Left renal pelvis (tissue), 4 donors: ENCODE data around the gene P2RX3. TPM values are rescaled to one million over a fixed set of nuclear protein-coding genes. Genes with fewer than 3 reads are reported as not detected.
"Not testable (repeated sequence)": the region's sequence is repeated elsewhere in the genome, so short reads cannot be mapped to it uniquely, and the experiment has no call there.

ENCODE experiments used
- DNase-seq, 4 donors: peaks; one replicate each; pipeline ENCODE4 v3.0.0-alpha.2; 2013; ENCODE audit warnings: low read depth in 4 of 4, low spot score in 3 of 4
- polyA plus RNA-seq, 4 donors: library from polyadenylated mRNA; unstranded; fragments of 120-200 nt; gene quantifications; one replicate each; pipeline ENCODE4 v1.2.1, GENCODE V29; 2013; ENCODE audit not compliant: insufficient read length in 4 of 4

P2RX3 gene
- 10 to 100 TPM in 1 of 4 donors, 1 to 10 TPM in 2, under 1 TPM in 1; 0.40 to 14.4 (median 1.6) TPM for polyA plus RNA-seq

DNA sequence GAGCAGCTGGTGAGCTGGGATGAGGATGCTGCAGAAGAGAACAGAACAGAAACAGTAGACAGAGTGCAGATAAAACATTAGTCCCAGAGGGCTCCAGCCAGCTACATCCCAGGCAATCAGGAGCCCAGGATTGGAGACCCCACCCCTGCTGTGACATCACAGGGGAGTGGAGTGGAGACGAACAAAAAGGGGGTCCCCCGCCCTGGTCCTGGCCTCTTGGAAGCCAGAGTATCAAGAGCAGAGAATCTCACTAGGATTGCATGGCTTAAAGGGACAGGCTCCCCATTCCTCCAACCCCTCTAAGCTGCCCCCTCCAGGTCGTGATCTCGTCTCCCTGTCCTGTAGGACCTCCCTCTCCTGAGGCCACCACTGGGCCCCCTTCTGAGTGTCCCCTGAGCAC lies at the start of gene P2RX3:
Gene P2RX3 (plus strand): TSS at position 211 of the 400 bp plus-strand sequence. CDS start 199 bp downstream, outside the sequence.
- DNase-seq = no peak

DNA sequence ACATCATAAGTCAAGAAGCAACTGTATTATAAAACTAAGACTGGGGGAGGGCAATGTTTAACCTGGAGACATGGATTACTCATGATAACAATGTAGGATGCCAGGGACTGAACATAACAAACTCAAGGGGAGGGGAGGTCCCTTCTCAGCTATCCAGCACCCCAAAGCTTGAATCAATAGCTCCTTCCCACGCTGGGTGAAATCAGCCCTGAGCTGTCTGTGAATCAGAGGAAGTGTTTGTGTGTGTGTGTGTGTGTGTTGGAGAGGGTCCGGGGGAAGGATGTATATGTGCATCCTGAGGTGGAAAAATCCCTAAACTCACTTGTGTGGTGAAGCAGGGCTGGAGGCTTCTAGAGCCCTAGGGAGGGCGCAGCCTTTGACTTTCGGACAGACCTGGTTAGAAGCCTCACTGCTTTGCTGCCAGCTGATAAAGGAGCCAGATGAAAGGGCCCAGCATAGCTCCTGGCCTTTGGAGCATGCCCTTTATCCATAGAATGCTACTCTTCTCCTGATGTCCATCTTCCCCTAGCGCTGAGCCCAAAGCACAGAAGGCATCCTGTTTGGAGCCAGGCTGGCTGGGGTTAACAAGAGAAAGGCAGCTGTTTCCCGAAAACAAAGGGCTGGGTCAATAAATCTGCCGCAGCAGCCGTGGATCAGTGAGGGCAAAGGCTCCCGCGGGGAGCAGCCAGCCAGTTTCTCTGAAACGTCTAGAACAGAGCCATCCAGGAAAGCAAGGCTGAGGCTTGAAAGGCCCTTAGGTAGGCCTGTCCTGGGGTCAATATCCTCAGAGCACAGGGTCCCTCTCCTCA lies 49.2 kb upstream of the P2RX3 start:
- no peak for DNase-seq

DNA sequence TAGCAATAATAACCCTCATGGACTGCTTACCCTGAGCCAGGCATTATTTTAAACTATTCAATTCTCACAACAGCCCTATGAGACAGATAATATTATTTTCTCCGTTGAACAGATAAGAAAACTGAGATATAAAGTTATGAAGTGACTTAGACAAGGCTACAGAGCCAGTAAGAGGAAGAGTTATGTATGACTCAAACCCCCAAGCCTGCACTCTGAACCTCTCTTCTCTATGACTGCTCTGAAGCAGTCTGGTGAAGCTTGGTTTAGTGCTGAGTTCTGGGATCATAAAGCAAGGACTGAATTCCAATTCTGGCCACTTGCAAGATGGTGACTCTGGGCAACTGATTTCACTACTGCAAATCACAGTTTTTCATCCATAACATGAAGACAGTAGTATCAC lies 47.9 kb upstream of the P2RX3 start:
- no peak for DNase-seq

DNA sequence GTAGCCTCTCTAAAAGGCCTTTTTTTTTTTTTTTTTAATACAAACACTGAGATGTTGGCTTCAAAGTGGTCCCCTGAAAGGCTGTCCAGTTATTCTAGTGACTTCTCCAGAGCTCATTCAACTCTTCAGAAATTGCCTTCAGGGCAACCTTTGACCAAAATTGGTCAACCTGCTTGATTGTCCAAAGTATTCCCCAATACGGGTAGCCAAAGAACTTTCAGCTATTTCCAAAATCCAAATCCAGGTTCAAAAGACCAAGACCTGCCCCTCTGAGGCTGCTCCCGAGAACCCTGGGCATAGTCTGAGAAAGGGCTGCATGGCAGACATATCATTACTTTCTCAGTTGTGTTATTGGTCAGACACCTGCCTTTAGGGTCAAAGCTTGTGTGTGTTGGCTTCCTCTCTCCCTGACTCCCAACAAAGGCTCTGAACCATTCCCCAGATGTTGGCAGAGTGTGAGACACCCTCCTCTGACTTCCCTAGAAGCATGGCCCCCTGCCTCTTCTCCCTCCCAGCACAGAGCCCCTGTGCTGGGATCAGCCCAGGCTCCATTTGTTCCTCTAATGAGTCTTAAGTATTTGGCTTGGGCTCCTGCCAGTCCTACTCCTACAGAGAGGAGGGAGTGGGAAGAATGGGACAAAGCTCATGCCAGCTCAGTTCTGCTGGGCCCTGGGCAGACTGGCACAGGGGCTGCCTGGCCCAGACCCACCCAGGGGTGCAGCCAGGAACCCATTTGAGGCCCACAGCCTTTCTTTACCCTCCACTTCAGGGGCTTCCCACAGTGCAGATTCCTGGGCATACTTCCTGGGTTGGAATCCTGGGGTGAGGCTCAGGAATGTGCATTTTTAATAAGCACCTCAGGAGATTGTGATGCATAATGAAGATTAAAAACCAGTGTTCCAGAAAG lies 43.7 kb upstream of the P2RX3 start:
- no peak for DNase-seq

DNA sequence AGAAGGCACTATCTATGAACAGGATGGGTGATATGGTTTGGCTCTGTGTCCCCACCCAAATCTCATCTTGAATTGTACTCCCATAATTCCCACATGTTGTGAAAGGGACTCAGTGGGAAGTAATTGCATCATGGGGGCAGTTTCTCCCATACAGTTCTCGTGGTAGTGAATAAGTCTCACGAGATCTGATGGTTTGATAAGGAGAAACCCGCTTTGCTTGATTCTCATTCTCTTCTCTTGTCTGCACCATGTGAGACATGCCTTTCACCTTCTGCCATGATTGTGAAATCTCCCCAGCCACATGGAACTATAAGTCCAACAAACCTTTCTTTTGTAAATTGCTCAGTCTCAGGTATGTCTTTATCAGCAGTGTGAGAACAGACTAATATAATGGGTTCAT lies 41.9 kb upstream of the P2RX3 start:
- not testable (repeated sequence) for DNase-seq

DNA sequence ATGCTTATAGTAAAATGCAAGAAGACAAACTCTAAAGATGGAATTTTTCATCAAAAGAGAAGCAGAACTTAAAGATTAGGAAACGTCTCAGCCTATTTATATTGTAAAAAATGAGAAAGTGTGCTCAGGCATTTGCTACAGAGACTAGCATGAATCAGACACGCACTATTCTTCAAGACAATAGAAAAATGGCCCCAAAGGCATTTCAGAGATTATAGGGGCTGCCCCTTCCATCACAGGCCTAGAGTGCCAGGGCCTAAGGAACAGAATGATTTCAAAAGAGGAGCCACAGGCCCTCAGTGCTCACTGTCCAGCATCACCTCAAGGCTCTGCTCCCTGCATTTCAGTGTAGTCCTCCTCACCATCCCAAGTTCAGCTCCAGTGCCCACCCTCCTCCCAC lies 40.9 kb upstream of the P2RX3 start:
- no peak for DNase-seq

DNA sequence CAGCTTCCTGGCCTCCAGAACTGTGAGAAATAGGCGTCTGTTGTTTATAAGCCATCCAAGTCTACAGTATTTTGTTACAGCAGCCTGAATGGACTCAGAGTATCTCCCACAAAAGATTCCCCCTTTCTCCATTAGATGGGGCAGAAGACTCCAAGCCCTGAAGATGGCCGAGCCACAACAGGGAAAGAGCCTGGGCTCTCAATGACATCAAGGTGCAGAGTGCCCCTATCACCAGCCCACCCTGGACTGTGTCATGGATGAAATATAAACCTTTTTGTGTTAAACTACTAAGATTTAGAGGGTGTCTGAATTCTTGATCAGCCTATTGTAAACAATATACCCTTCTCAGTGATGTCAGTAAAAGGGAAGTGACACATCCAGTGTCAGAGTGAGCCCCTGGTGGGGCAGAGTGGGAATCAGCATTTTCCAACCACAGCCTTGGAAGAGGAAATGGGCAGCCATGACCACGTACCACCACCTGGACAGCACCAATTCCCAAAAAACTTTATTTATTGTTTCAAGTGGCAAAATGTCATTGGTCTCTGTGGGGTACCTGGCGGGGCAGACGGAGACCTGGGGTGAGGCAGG lies 38.9 kb upstream of the P2RX3 start:
- DNase-seq = no peak

DNA sequence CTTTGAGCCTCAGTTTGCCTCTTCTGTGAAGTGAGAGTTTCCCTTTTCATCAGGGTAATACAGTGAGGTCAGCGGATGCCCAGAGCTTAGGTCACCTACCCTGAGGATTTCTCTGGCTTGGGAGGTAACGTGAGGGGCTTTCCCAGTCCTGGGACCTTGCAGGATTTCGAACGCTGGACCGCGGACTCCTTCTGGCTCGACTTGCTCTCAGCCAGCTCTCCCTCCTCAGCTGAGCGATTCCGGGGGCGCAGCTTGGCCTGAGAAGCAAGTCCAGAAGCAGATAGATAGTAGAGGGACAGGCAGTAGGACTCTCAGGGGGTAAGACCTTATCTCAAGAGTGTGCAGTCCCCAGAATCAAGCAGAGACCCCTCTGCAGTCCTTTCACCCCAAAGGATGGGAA lies 37.4 kb upstream of the P2RX3 start:
- no peak for DNase-seq

DNA sequence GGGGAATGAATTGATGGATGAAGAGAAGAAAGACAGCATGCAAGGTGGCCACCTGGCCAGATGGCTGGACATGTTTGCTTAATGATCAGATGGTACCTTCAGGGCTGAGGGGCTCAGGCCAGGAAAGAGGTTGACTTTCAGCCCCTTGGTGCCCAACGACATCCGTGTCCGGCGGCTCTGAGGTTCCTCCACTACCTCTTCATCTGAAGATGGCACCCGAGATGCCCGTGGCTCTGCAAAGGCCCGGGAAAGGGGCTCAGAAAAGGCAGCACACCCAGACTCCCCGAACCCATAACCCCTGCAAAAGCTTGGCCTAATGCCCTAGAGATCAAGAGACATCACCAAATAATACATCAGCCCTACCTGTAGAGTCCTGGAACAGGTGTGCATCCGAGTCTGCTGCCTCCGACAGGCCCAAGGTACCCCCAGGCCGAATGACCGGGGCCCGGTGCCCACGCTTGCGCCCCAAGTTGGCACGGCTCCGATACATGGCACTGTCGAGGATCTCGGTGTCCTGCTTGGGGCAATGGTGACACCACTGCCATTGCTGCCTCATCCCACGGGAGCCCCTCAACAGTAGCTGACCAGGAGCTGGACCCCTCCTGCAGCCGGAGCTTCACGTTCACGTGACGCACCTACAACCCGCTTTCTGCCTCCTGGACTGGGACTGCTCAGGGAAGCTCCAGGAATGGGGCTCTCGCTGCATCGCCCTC lies 36.3 kb upstream of the P2RX3 start:
- no peak for DNase-seq

DNA sequence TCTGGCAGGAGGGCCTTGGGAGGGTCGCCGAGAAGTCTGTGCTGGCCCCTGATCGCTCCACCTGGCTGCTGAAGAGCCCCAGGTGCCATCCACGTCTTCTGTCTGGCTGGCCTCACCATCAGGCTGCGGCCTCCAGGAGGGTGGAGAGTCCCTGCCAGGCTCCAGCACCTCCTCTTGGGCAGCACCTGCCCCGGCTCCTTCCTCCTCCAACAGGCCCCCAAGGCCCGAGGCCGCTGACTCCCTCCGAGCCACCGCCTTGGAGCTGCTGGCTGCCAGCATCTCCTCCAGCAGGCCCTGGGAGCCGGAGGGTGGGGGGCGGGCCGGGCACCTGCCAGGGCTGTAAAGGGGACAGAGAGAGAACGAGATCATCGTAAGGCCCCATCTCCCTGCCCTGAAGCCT lies 35.7 kb upstream of the P2RX3 start:
- DNase-seq = no peak

DNA sequence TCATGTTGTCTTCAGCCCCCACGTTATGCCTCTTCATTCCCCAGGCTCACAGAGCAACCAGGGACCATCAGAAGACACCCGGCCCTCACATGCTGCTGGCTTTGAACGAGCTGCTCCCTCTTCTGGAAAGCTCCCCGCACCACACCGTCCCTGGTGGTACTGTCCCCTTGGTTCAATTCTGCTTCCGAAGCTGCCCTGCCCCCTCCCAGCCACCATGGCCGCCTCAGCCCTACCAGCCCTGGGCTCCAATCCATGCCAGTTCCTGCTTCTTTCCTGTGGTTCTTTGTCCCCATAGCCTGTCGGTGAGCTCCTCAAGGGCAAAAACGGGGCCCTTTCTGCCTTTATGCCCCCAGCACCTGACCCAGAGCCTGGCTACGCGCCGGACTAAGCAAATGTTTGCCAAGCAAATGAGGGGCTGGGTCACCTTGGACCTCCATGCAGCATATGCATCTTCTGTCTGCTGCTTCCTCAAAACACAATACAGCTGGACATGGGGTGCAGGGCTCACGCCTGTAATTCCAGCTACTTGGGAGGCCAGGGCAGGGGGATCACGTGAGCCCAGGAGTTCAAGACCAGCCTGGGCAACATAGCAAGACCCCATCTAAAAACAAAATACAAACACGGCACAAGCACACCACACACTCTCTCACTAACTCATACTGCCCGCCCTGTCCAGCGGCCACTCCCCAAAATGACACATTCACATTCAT lies 34.7 kb upstream of the P2RX3 start:
- no peak for DNase-seq

DNA sequence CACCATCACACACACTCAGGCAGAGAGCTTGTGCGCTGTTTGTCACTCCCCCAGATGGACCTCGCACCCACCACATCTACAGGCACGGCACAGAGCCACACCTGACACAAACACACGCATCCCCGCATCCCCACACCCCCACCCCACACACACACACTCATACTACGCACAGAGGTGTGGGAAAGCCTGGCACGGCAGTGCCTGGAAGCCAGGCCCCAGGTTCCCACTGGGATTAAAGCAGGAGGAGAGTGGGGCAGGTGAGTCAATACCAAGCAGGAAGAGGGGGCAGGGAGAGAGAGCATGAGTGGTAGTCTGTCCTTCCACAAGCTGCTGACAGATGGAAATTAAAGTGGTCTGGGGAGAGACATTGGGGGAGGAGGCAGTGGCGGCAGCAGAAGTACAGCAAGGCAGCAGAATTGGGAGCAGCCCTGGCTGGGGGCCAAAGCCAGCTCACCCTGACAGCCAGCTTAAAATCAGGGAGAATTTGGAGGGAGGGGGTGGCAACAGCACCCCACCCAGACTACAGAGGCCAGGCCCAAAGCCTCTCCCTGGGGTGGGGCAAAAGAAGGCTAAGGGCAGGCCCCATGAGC lies 34.1 kb upstream of the P2RX3 start:
- DNase-seq = no peak

DNA sequence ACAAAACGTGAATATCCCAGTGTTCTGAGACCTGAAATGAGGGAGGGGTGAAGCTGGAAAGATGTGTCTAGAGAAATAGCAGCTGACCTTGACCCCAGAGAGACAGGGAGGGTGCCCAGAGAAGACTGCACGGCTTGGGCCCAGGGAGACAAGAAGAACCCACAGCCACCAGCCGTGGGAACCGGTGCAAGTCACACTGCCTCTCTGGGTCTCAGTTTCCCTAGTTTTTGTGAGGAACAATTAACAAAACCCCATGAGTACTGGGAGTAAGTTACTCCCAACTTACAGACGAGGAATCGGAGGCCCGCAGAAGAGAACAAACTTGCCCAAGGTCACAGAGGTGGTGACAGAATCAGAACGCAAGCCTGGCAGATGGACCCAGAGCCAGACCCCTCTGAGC lies 32.6 kb upstream of the P2RX3 start:
- DNase-seq = no peak

DNA sequence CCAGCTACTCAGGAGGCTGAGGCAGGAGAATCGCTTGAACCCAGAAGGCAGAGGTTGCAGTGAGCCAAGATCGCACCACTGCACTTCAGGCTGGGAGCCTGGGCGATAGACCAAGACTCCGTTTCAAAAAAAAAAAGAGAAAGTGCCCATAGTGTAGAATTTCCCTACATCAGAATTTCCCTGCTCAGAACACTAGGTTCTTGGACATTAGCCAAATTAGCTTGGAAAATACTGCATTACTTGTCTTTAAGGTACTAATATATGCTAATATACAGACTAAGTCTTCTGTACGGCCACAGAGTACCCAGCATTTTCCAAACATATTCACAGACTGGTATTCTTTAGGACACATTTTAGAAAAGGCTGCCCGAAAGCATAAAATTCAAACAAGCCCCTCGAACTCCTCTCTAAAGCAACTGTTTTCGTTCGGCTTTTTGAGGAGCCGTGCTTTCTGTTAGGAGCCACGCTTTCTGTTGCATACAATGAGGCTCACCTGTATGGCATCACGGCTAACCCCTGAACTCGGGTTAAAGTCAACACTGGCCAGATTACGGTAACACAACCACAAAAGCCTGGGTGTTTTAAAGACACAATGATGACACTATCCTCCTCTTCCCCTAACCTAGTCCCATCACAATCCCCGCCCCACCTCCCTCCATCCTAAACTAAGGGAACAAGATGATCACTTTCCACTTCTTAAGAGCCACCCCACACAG lies 31.8 kb upstream of the P2RX3 start:
- DNase-seq = no peak

DNA sequence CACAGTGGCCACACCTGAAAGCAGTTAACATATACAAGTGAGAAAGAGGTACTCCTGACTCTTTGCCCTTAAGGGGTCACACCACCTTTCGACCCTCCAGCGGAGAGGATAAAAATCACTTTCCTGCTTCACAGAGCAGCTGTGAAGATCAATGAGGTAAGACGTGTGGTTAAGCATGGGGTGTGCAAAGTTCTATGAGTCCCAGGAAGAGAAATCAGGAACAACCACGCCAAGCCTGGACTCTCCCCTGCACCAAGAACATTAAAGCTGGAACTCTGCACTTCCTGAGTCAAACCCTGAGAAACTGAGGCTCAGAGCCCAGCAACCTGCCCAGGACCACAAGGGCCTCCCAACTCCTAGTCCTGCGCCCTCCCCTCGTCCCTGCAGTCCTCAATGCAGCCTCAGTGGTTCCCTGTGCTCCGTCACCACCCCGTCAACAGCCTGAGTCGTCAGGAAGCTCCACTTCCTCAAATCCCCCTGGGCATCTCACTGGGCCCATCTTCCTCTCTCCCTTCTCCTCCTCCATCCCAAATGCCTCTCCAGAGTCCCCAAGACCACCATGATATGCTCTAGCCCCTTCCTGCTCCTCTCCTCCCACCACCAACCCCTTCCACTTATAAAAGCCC lies 31.1 kb upstream of the P2RX3 start:
- no peak for DNase-seq

DNA sequence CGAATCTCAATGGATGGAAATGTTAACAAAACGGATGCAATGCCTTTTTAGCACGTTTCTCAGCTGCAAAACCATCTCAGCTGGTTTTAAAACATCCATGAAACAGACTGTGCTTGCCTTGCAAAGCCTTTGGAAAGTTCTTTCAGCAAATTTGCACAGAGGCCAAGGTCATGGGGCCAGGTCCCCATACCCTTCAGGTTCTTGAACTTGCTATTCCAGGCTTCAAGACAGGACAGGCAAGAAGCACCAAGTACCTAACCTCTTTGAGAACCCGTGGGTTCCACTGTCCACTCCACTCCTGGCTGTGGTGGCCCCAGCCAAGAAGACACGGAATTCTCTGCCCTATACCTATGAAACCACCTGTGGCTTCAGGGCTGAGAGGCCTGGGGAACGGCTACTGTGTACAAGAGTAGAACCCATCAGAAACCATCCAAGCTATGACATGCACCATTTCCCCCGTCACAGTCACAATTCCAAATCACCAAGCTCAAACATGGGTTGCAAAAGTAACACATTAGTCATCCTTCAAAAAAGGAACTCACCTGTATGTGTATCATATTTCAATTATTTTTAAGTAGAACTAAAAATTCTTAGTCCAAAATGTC lies 30.4 kb upstream of the P2RX3 start:
- DNase-seq = no peak

DNA sequence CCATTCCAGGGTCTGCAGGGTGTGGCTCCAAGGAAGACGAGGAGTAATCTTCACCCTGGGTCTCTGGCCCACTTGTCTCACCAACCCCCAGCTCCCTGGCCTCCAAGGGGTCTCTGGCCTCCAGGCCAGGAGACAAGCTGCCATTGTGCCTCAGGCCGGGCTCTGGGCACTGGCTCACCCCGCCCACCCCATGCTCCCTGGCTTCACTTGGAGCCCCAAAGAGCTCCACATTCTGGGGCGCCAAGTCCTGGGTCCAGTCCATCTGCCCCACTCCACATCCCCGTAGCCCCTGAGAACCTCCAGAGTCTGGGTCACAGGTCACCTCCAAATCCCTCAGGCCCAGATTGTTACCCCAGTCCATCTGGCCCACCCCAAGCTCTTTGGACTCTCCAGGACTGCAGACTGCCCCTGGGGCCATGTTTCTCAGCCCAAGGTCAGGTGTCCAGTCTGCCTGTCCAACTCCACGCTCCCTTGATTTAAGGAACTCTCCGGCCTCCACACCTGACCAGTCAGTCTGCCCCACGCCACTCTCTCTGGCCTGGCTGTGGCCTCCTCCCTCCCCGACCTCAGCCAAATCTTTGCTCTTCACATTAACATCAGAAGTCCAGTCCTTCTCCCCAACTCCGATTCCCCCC lies 29.6 kb upstream of the P2RX3 start:
- DNase-seq = no peak
